Parathyroid adenoma (tissue), 2 donors: ENCODE data around the gene EPHB1.

Source experiments
- H2AFZ ChIP-seq: fragments of 300-600 bp; sonication (generic); one replicate; pipeline ENCODE4 v1.7.0; 2017; ENCODE audit warnings: antibody characterized with exemption, mild to moderate bottlenecking
- H3K27ac ChIP-seq: fragments of 300-600 bp; sonication (generic); one replicate; pipeline ENCODE4 v1.7.0; 2017
- H3K27me3 ChIP-seq: fragments of 300-600 bp; sonication (generic); one replicate; pipeline ENCODE4 v1.7.0; 2017; ENCODE audit warnings: low read length; ENCODE audit not compliant: control insufficient read depth, insufficient read depth
- H3K36me3 ChIP-seq: fragments of 300-600 bp; sonication (generic); one replicate; pipeline ENCODE4 v1.7.0; 2017; ENCODE audit warnings: low read length; ENCODE audit not compliant: control insufficient read depth, insufficient read depth
- H3K4me1 ChIP-seq: fragments of 300-600 bp; sonication (generic); one replicate; pipeline ENCODE4 v1.7.0; 2017; ENCODE audit warnings: control low read depth
- H3K4me2 ChIP-seq: fragments of 300-600 bp; sonication (generic); one replicate; pipeline ENCODE4 v1.7.0; 2017; ENCODE audit warnings: low read length
- H3K4me3 ChIP-seq: fragments of 300-600 bp; sonication (generic); one replicate; pipeline ENCODE4 v1.7.0; 2017; ENCODE audit warnings: low read depth, low read length
- H3K79me2 ChIP-seq: fragments of 300-600 bp; sonication (generic); one replicate; pipeline ENCODE4 v1.7.0; 2017; ENCODE audit warnings: control low read depth
- H3K9ac ChIP-seq: fragments of 300-600 bp; sonication (generic); one replicate; pipeline ENCODE4 v1.7.0; 2017; ENCODE audit warnings: mild to moderate bottlenecking
- H3K9me3 ChIP-seq: fragments of 300-600 bp; sonication (generic); one replicate; pipeline ENCODE4 v1.7.0; 2017; ENCODE audit warnings: low read length; ENCODE audit not compliant: control insufficient read depth
- TF ChIP-seq, protein P1 (sequence below): fragments of 300-600 bp; sonication (generic); IDR thresholded peaks from one replicate; pipeline ENCODE4 v1.7.0; 2017; ENCODE audit warnings: antibody characterized with exemption, mild to moderate bottlenecking
- donor health status: primary hyperparathyroidism.

The EPHB1 gene

DNA sequence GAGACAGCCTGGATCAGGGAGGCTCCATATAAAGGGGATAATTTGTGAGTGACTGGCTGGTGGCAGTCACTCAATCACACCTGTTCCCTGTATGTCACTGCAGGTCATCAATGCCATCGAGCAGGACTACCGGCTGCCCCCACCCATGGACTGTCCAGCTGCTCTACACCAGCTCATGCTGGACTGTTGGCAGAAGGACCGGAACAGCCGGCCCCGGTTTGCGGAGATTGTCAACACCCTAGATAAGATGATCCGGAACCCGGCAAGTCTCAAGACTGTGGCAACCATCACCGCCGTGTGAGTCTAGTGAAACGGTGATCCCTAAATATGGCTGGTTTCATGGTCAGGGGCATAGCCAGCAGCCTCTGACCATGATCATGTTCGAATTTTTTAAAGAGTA is 453.2 kb downstream of the EPHB1 start:
- no peaks in the 10 kb centered on the region for H3K36me3 ChIP-seq
- TF ChIP-seq, protein P1, sequence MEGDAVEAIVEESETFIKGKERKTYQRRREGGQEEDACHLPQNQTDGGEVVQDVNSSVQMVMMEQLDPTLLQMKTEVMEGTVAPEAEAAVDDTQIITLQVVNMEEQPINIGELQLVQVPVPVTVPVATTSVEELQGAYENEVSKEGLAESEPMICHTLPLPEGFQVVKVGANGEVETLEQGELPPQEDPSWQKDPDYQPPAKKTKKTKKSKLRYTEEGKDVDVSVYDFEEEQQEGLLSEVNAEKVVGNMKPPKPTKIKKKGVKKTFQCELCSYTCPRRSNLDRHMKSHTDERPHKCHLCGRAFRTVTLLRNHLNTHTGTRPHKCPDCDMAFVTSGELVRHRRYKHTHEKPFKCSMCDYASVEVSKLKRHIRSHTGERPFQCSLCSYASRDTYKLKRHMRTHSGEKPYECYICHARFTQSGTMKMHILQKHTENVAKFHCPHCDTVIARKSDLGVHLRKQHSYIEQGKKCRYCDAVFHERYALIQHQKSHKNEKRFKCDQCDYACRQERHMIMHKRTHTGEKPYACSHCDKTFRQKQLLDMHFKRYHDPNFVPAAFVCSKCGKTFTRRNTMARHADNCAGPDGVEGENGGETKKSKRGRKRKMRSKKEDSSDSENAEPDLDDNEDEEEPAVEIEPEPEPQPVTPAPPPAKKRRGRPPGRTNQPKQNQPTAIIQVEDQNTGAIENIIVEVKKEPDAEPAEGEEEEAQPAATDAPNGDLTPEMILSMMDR = no peak
- H3K9ac ChIP-seq = no peak overlapping the region
- no peaks in the 10 kb centered on the region for H3K79me2 ChIP-seq
- no peaks in the 10 kb centered on the region for H3K4me1 ChIP-seq
- H3K4me3 ChIP-seq = no peak overlapping the region
- no peak overlapping the region for H3K27ac ChIP-seq
- H3K4me2 ChIP-seq = no peak overlapping the region
- H2AFZ ChIP-seq = no peak overlapping the region
- H3K9me3 ChIP-seq = no peaks in the 10 kb centered on the region
- no peaks in the 10 kb centered on the region for H3K27me3 ChIP-seq

DNA sequence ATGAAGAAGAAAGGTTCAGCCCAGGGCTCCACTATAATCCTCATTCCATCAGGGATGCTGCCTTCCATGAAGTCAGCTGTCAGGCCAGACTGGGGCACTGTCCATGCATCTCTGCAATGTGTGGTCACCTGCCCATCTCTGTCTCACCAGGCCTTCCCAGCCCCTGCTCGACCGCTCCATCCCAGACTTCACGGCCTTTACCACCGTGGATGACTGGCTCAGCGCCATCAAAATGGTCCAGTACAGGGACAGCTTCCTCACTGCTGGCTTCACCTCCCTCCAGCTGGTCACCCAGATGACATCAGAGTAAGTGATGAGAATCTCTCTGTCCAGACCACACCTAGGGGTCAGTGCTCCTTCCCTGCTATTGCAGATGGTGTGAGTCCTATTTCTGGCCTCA is 454.1 kb downstream of the EPHB1 start:
- TF ChIP-seq, protein P1 = no peak
- Histone ChIP-seq H3K9ac (no peak overlapping the region), H3K27me3 (no peaks in the 10 kb centered on the region), H3K4me2 (no peak overlapping the region), H3K9me3 (no peaks in the 10 kb centered on the region), H3K4me1 (no peaks in the 10 kb centered on the region), H3K27ac (no peak overlapping the region), H3K36me3 (no peaks in the 10 kb centered on the region), H3K79me2 (no peaks in the 10 kb centered on the region), H2AFZ (no peak overlapping the region), H3K4me3 (no peak overlapping the region)

DNA sequence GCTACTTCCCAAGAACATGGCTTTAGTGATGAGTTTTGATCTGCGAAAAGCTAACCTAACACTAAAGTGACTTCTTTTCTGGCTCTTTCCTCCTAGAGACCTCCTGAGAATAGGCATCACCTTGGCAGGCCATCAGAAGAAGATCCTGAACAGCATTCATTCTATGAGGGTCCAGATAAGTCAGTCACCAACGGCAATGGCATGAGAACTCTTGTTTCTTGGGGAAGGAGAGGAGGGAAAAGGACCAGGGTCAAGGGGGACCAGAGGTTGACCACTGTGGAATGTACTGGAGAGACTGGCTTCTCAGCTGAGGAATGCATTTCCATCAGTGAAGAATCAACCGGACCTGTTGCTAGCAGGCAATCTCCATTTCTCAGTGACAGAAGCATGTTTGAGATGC is 463.9 kb downstream of the EPHB1 start:
- H2AFZ ChIP-seq = no peak overlapping the region
- H3K79me2 ChIP-seq = no peaks in the 10 kb centered on the region
- H3K27ac ChIP-seq = no peak overlapping the region
- no peak overlapping the region for H3K9ac ChIP-seq
- TF ChIP-seq, protein P1 = no peak
- H3K9me3 ChIP-seq = no peaks in the 10 kb centered on the region
- H3K27me3 ChIP-seq = no peaks in the 10 kb centered on the region
- H3K4me1 ChIP-seq = no peaks in the 10 kb centered on the region
- no peak overlapping the region for H3K4me3 ChIP-seq
- H3K36me3 ChIP-seq = no peaks in the 10 kb centered on the region
- no peak overlapping the region for H3K4me2 ChIP-seq

DNA sequence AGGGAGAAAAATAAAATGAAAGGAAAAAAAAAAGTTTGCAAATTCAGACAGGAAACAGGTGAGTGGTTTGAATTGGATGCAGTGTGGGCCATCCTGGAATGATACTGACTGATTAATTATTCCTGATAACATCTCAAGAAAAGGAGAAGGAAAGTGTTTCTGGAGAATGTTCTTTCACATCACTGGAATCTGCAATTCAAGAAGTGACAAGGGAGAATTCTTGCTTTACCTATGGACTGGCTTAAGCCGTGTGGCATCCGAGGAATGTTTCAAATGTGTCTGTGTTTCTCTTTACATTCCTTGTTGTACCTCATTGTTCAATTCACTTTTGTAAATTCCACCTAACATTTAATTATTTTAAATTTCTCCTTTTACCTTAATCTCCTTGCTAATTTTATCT is 465.0 kb downstream of the EPHB1 start:
- no peaks in the 10 kb centered on the region for H3K36me3 ChIP-seq
- H3K9ac ChIP-seq = no peak overlapping the region
- no peaks in the 10 kb centered on the region for H3K79me2 ChIP-seq
- no peak overlapping the region for H3K4me2 ChIP-seq
- TF ChIP-seq, protein P1 = no peak
- no peaks in the 10 kb centered on the region for H3K9me3 ChIP-seq
- H2AFZ ChIP-seq = no peak overlapping the region
- no peak overlapping the region for H3K27ac ChIP-seq
- H3K27me3 ChIP-seq = no peaks in the 10 kb centered on the region
- no peak overlapping the region for H3K4me3 ChIP-seq
- H3K4me1 ChIP-seq = no peaks in the 10 kb centered on the region

DNA sequence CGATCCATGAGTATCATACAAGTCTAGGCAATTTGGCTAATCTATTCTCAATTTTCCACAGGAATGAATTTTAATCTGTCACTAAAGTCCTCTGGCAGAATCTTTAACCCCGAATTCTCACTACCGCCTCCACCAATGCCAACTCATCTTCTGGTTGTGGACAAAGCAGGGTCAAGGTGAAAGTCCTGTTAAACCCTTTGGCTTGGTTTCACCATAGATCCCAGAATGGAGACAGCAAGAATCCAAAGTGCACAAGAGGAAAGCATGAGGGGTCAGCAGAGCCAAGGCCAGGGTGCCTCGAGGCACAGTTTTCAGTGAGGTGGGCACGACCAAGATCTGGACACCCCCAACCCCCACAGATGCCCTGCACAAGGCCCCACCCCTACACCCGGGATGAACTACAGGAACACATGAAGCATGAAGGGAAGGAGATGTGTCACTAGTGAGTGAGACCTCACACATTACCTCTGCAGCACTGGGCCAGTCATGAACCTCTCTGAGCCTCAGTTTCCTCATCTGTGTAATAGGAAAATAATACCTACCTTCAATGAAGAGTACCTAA is 466.2 kb downstream of the EPHB1 start:
- H3K4me2 ChIP-seq = no peak overlapping the region
- TF ChIP-seq, protein P1 = no peak
- no peaks in the 10 kb centered on the region for H3K27me3 ChIP-seq
- no peaks in the 10 kb centered on the region for H3K4me1 ChIP-seq
- H3K4me3 ChIP-seq = no peak overlapping the region
- H2AFZ ChIP-seq = no peak overlapping the region
- H3K79me2 ChIP-seq = no peaks in the 10 kb centered on the region
- H3K9ac ChIP-seq = no peak overlapping the region
- no peaks in the 10 kb centered on the region for H3K36me3 ChIP-seq
- H3K9me3 ChIP-seq = no peaks in the 10 kb centered on the region
- H3K27ac ChIP-seq = no peak overlapping the region
